OCI-LY1 (cell line): ENCODE results near the gene TEDC2.

Experiments
- H2AFZ ChIP-seq: fragments of 200-600 bp; sonication (generic), shearing (Covaris generic); 2 replicates; pipeline ENCODE4 v1.6.0; 2014; ENCODE audit warnings: antibody characterized with exemption, mild to moderate bottlenecking, low read length
- H3F3A ChIP-seq: fragments of 200-600 bp; sonication (generic), shearing (Covaris generic); 2 replicates; pipeline ENCODE4 v1.6.0; 2014; ENCODE audit warnings: mild to moderate bottlenecking, antibody characterized with exemption, low read length, moderate library complexity; ENCODE audit not compliant: insufficient read depth
- H3K27ac ChIP-seq: fragments of 200-600 bp; sonication (generic); 2 replicates; pipeline ENCODE4 v1.5.1; 2014; ENCODE audit warnings: low read length, mixed run types, mild to moderate bottlenecking, low read depth; ENCODE audit not compliant: poor library complexity, severe bottlenecking
- H3K27me3 ChIP-seq: fragments of 200-600 bp; sonication (generic); 2 replicates; pipeline ENCODE4 v1.6.0; 2014; ENCODE audit warnings: antibody characterized with exemption, mild to moderate bottlenecking, low read length, moderate library complexity; ENCODE audit not compliant: insufficient read depth
- H3K36me3 ChIP-seq: fragments of 200-600 bp; sonication (generic); 2 replicates; pipeline ENCODE4 v1.6.1; 2014; ENCODE audit warnings: mild to moderate bottlenecking, antibody characterized with exemption, low read length, moderate library complexity, mixed read lengths; ENCODE audit not compliant: insufficient read depth
- H3K4me1 ChIP-seq: fragments of 200-600 bp; sonication (generic); 2 replicates; pipeline ENCODE4 v1.5.1; 2014; ENCODE audit warnings: mild to moderate bottlenecking, low read length, moderate library complexity; ENCODE audit not compliant: insufficient read depth, severe bottlenecking
- H3K4me2 ChIP-seq: fragments of 200-600 bp; sonication (generic), shearing (Covaris generic); 2 replicates; pipeline ENCODE4 v1.6.1; 2014; ENCODE audit warnings: low read length
- H3K4me3 ChIP-seq: fragments of 200-600 bp; sonication (generic); 2 replicates; pipeline ENCODE4 v1.5.1; 2014; ENCODE audit warnings: low read length, low read depth, mild to moderate bottlenecking, mixed read lengths; ENCODE audit not compliant: poor library complexity, severe bottlenecking
- H3K79me2 ChIP-seq: fragments of 200-600 bp; shearing (Covaris generic); 2 replicates; pipeline ENCODE4 v1.6.1; 2016; ENCODE audit warnings: mixed run types, low read length, mixed read lengths; ENCODE audit not compliant: insufficient read depth
- H3K9ac ChIP-seq: fragments of 200-600 bp; sonication (generic), shearing (Covaris generic); 2 replicates; pipeline ENCODE4 v1.6.1; 2014; ENCODE audit warnings: mild to moderate bottlenecking, low read length, mixed read lengths
- H3K9me2 ChIP-seq: fragments of 200-600 bp; sonication (generic), shearing (Covaris generic); 2 replicates; pipeline ENCODE4 v1.6.1; 2014; ENCODE audit warnings: low read depth, mild to moderate bottlenecking, low read length, mixed read lengths
- H3K9me3 ChIP-seq: fragments of 200-600 bp; shearing (Covaris generic); 2 replicates; pipeline ENCODE4 v1.6.1; 2014; ENCODE audit warnings: low read length, mixed read lengths
- H4K20me1 ChIP-seq: fragments of 200-600 bp; sonication (generic), shearing (Covaris generic); 2 replicates; pipeline ENCODE4 v1.6.0; 2016; ENCODE audit warnings: mild to moderate bottlenecking, low read length; ENCODE audit not compliant: insufficient read depth
- EZH2 ChIP-seq: fragments of 200-600 bp; sonication (generic), shearing (Covaris generic); IDR thresholded peaks from 2 replicates; pipeline ENCODE4 v1.8.0; 2017; ENCODE audit warnings: borderline replicate concordance, mixed run types, mild to moderate bottlenecking, antibody characterized with exemption, low read length, moderate library complexity, mixed read lengths
- TF ChIP-seq, protein P1 (sequence below): fragments of 200-600 bp; sonication (generic), shearing (Covaris generic); IDR thresholded peaks from 2 replicates; pipeline ENCODE4 v1.5.1; 2017; ENCODE audit warnings: mild to moderate bottlenecking, antibody characterized with exemption, low read length, moderate library complexity, mixed read lengths

TEDC2 gene

DNA sequence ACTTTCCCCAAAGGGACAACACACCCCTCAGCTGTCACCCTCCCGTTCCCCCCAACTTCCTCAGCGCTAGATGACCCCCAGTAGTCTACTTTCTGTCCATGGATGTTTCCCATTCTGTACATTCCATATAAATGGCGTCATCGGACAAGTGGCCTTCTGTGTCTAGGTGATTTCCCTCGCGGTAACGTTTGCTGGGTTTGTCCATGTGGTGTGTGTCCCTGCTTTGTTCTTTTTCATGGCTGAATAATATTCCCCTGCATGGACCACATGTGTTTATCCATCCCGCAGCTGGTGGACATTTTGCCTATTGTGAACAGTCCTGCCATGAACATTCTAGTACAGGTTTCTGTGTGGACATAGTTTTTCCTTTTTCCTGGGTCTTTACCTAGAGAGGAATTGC lies 7.3 kb upstream of the TEDC2 start:
- Histone ChIP-seq H3K4me2 (no peak overlapping the region), H4K20me1 (no peaks in the 10 kb centered on the region), H3K4me3 (no peak overlapping the region), H3K9me3 (no peaks in the 10 kb centered on the region), H3K4me1 (no peaks in the 10 kb centered on the region), H3K9ac (no peak overlapping the region), H2AFZ (no peak overlapping the region), H3F3A (0 out of 2 replicates have a peak, but pooled peaks cover 2% of the 10 kb centered on the region), H3K79me2 (no peaks in the 10 kb centered on the region), H3K9me2 (no peaks in the 10 kb centered on the region), H3K27me3 (no peaks in the 10 kb centered on the region), H3K36me3 (peaks cover 97% of the 10 kb centered on the region), H3K27ac (no peak overlapping the region)
- TF ChIP-seq, protein P1, sequence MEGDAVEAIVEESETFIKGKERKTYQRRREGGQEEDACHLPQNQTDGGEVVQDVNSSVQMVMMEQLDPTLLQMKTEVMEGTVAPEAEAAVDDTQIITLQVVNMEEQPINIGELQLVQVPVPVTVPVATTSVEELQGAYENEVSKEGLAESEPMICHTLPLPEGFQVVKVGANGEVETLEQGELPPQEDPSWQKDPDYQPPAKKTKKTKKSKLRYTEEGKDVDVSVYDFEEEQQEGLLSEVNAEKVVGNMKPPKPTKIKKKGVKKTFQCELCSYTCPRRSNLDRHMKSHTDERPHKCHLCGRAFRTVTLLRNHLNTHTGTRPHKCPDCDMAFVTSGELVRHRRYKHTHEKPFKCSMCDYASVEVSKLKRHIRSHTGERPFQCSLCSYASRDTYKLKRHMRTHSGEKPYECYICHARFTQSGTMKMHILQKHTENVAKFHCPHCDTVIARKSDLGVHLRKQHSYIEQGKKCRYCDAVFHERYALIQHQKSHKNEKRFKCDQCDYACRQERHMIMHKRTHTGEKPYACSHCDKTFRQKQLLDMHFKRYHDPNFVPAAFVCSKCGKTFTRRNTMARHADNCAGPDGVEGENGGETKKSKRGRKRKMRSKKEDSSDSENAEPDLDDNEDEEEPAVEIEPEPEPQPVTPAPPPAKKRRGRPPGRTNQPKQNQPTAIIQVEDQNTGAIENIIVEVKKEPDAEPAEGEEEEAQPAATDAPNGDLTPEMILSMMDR, result no peak
- no peak for TF ChIP-seq EZH2

DNA sequence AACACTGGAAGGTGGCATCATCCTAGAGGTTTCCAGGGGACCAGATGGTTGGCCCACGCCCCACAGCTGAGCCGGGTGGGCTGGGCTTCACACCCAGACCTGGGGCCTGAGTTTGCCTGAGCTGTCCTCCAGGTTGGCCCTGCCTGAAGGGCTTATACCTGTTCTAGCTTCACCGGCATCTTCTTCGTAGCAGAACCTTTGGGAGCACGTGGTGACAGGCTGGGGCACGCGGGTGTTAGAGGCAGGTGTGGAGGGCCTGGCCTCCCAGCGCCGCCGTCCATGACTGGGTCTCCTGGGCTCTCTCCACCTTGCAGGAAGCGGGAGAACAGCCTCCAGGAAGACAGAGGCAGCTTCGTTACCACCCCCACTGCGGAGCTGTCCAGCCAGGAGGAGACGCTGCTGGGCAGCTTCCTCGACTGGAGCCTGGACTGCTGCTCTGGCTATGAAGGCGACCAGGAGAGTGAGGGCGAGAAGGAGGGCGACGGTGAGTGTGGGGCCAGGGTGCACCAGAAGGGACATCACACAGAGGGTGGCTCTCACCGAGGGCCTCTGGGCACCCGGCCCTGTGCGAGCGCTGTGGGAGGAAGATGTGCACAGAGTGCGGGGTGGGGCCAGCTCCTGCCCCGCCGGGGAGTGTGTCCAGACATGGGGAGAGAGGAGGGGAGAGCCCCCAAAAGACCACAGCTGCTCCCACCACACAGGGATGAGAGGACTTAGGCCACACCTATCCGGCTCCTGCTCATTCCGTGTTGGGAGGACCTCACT lies 4.6 kb upstream of the TEDC2 start:
- no peaks in the 10 kb centered on the region for H3K9me3 ChIP-seq
- no peaks in the 10 kb centered on the region for H3K9me2 ChIP-seq
- no peak overlapping the region for H2AFZ ChIP-seq
- H3K9ac ChIP-seq, result no peak overlapping the region
- no peaks in the 10 kb centered on the region for H4K20me1 ChIP-seq
- no peak overlapping the region for H3K4me2 ChIP-seq
- H3K27me3 ChIP-seq, result no peaks in the 10 kb centered on the region
- peaks cover 16% of the 10 kb centered on the region for H3K4me1 ChIP-seq
- no peak for TF ChIP-seq EZH2
- TF ChIP-seq, protein P1, result no peak
- no peak overlapping the region for H3K27ac ChIP-seq
- 0 out of 2 replicates have a peak, but pooled peaks cover 4% of the 10 kb centered on the region for H3F3A ChIP-seq
- H3K36me3 ChIP-seq, result peaks cover 78% of the 10 kb centered on the region
- no peaks in the 10 kb centered on the region for H3K79me2 ChIP-seq
- no peak overlapping the region for H3K4me3 ChIP-seq

DNA sequence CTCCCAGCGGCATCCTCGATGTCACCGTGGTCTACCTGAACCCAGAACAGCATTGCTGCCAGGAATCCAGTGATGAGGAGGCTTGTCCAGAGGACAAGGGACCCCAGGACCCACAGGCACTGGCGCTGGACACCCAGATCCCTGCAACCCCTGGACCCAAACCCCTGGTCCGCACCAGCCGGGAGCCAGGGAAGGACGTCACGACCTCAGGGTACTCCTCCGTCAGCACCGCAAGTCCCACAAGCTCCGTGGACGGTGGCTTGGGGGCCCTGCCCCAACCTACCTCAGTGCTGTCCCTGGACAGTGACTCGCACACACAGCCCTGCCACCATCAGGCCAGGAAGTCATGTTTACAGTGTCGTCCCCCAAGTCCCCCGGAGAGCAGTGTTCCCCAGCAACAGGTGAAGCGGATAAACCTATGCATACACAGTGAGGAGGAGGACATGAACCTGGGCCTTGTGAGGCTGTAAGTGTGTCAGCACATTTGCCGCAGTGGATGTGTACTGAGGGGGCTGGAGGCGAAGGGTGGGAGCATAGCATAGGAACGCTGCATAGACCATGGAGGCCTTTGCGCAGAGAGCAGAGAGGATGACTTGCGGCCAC lies 3.3 kb upstream of the TEDC2 start:
- H4K20me1 ChIP-seq, result no peaks in the 10 kb centered on the region
- H3K9me3 ChIP-seq, result no peaks in the 10 kb centered on the region
- no peak for TF ChIP-seq EZH2
- TF ChIP-seq, protein P1, result no peak
- H3K9me2 ChIP-seq, result no peaks in the 10 kb centered on the region
- H3K4me2 ChIP-seq, result no peak overlapping the region
- peaks cover 28% of the 10 kb centered on the region for H3K4me1 ChIP-seq
- H3F3A ChIP-seq, result 0 out of 2 replicates have a peak, but pooled peaks cover 4% of the 10 kb centered on the region
- peaks cover 68% of the 10 kb centered on the region for H3K36me3 ChIP-seq
- no peaks in the 10 kb centered on the region for H3K27me3 ChIP-seq
- no peak overlapping the region for H3K4me3 ChIP-seq
- no peak overlapping the region for H3K9ac ChIP-seq
- no peak overlapping the region for H3K27ac ChIP-seq
- no peak overlapping the region for H2AFZ ChIP-seq
- H3K79me2 ChIP-seq, result no peaks in the 10 kb centered on the region
